Right ventricle myocardium superior (tissue), 1 donor: ENCODE results near the gene GGTLC1. TPM values are rescaled to one million over a fixed set of nuclear protein-coding genes. Genes with fewer than 3 reads are reported as not detected.
"Not testable (repeated sequence)": the region's sequence is repeated elsewhere in the genome, so short reads cannot be mapped to it uniquely, and the experiment has no call there.

ENCODE experiments used
- ATAC-seq: fragments of 200-7000 bp; cut with Tn5 transposase; one replicate; pipeline ENCODE4 v1.9.1; 2020; ENCODE audit warnings: mild to moderate bottlenecking; ENCODE audit not compliant: poor library complexity
- DNase-seq: peaks from one replicate; pipeline ENCODE4 v3.0.0-alpha.2; 2020
- intact Hi-C: fragments of 100-400 bp; cut with DNase I; formaldehyde crosslinking; loops from one replicate; pipeline ENCODE4 v1.11.2; 2022
- total RNA-seq: library from RNA; stranded (reverse); fragmentation: NEBNext Ultra II Directional; extraction: Animal tissue kit (Norgen Biotek cat#: 25700); gene quantifications from one replicate; pipeline ENCODE4 v1.2.1, GENCODE V29; 2021
- donor health status: DM: no; HTN: yes; CAD: no; lungs with severe emphysema.

Gene GGTLC1
- total RNA-seq, 1 donor from 2014 or later: not detected

DNA sequence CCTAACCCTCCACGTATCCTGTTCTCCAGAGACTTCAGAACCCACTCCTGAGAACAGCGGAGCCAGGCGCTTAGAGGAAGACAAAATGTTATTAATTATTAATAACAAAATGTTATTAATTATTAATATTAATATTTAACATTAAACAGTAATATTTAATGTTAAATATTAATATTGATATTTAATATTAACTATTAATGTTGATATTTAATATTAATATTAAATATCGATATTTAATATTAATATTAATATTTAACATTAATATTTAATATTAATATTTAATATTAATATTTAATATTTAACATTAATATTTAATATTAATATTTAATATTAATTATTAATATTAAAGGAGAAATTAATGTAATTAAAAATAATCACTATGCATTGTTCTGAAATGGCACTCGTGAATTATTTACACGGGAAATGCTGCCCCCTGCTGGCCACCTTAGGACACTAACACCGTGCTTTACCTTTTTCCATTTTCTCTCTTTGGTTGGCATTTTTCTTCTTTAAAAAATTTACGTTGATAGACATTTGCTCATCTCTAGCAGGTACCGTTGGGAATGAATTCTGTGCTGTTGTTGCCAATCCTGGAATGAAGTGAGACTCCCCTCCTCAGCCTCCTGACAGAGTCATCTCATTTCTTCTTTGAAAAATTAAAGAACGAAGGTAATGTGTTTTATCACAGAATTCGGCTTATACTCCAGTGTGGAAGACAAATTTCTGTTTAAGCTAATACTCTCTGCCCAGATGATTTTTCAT, 7.5 kb upstream of the GGTLC1 start:
- ATAC-seq: peak; percentile 53
- intact Hi-C loops: loop anchor here (5.0 kb wide), 2 partner anchors 59 to 109 kb away; no protein-coding TSS in a partner anchor
- peak; percentile 63 for DNase-seq

- not testable (repeated sequence) for ATAC-seq, DNase-seq
- intact Hi-C loops: loop anchor here (5.0 kb wide), 2 partner anchors 58 to 108 kb away; no protein-coding TSS in a partner anchor
Measured at GRCh38 chr20:23995291-23995690, 6.7 kb upstream of the GGTLC1 start.

DNA sequence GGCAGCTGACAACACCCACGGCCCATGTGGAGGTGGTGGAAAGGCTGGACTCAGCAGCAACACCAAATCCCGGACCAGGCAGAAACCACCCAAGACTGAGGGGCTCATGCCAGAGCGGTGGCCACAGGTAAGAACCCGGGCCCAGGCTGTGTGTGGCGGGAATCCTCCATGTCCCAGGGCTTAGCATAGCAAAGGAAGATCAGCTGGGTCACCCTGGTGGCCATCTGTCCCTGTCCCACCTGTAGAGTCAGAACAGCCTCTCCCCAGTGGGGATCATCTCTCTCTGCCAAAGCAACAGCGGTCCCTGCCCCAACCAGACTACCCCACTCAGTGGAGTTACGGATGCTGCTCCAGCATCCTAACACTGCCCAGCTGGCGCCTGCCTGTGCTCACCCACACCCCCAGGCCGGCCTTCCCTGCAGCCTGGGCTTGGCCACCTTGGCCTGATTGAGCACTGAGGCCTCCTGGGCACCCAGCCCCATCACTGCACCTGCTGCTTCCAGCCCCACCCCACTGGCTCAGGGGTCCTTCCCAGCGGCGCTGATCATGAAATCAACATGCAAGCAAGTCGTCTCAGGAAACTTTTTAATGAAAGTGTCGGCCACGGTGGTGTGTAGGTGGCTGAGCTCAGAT, 5.5 kb upstream of the GGTLC1 start:
- DNase-seq, intact Hi-C loops, ATAC-seq: not testable (repeated sequence)

- ATAC-seq, intact Hi-C loops, DNase-seq: not testable (repeated sequence)
Measured at GRCh38 chr20:23993440-23993839, 4.9 kb upstream of the GGTLC1 start.

DNA sequence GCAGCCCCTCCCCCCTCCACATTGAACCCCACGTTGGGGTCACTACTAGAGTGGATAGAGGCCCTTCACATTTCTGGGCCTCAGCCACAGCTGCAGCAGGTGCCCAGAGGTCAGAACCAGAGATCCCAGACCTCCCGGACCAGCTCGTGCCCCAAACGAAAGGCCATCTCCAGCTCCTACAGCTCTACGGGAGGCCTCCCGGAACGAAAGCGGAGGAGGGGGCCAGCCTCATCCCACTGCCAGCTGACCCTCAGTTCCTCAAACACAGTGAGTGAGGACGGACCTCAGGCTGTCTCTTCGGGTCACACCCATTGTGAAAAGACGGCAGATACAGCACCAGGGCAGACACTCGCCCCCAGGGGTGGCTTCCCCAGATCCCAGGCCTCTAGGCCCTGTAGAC, 1.7 kb upstream of the GGTLC1 start:
- ATAC-seq, DNase-seq, intact Hi-C loops: not testable (repeated sequence)

GRCh38 chr20:23988966-23989365, 387 bp upstream of the GGTLC1 start:
- intact Hi-C loops, DNase-seq, ATAC-seq: not testable (repeated sequence)

GRCh38 chr20:23986716-23987115, 1.9 kb downstream of the GGTLC1 start:
- intact Hi-C loops, ATAC-seq, DNase-seq: not testable (repeated sequence)

DNA sequence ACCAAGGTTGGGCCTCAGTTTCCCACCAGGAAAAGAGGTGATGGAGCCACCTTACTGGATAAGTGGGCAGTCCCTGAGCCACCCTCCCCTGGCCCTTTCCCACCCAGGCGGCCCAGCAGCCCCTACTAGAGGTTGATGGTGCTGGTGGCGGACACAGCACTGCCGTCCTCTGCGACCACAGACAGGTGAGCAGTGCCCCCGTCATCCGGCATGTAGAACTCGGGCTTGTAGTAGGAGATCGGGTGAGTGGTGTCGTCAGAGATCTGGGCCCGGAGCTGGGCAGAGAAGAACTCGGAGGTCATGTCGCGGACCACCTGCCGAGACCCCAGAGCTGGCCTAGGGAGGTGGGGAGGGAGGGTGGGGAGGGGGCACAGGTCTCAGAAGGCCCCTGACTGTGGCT, 2.3 kb downstream of the GGTLC1 start:
- ATAC-seq, DNase-seq, intact Hi-C loops: not testable (repeated sequence)

- intact Hi-C loops, DNase-seq, ATAC-seq: not testable (repeated sequence)
Measured at GRCh38 chr20:23985790-23986225, 2.8 kb downstream of the GGTLC1 start.

GRCh38 chr20:23985066-23985789, 3.4 kb downstream of the GGTLC1 start:
- DNase-seq, intact Hi-C loops: not testable (repeated sequence)

GRCh38 chr20:23984476-23985023, 4.0 kb downstream of the GGTLC1 start:
- ATAC-seq, DNase-seq, intact Hi-C loops: not testable (repeated sequence)

More at GRCh38 chr20:23985066-23985789, 3.4 kb downstream of the GGTLC1 start:
- ATAC-seq: not testable (repeated sequence)

GRCh38 chr20:23982112-23983018, 6.2 kb downstream of the GGTLC1 start:
- DNase-seq, ATAC-seq, intact Hi-C loops: not testable (repeated sequence)

DNA sequence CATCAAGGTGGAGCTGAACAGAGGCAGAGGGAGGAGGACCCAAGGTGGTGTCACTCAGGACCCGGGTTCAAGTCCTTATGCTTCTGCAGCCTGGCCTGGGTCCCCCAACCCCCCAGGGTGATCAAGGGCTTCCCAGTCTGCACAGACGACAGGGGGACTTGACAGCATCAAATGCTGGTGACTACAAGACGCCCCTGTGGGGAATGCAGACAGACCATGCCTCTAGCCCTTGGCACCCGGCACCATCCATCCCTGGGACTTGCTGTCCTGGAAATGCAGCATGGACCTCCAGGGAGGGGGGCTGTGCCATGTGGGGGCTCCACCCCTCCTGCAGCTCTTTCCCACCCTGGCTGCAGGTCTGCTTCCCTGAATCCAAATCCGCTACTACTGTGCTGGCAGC, 7.1 kb downstream of the GGTLC1 start:
- intact Hi-C loops, DNase-seq: not testable (repeated sequence)

GRCh38 chr20:23981014-23981413, 7.6 kb downstream of the GGTLC1 start:
- ATAC-seq, intact Hi-C loops: not testable (repeated sequence)
- peak; percentile 67 for DNase-seq

More for the DNA sequence above, 7.1 kb downstream of the GGTLC1 start:
- ATAC-seq: not testable (repeated sequence)

DNA sequence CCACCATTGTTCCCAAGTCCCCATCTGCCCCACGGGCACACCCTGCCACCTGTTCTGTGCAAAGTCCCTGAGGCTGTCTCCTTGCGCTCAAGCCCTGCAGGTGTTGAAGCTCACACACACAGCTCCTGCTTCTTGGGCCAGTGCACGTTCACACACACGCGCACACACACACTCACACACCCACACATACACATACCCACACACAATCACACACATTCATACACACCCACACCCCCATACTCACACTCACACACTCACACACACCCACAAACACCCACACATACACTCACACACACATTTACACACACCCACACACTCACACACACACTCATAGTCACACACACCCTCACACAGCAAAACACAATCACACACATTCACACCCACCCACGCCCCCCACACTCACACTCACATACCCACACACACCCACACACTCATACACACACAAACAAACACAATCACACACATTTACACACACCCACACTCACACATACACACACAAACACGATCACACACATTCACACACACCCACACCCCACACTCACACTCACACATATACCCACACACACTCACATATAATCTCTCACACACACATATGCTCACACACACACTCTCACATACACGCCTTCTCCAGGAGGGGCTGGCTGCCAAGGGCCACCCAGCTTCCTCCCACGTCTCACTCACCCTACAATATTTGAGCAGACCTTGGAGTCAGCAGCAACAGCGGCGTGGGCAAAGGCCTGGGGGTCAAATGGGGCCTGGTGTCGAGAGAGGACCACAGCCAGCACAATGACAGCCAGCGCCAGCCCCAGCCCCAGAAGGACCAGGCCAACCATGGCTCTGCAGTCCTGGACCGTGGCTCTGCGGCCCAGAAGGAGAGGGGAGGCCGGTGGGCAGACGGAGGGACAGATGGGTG, 8.4 kb downstream of the GGTLC1 start:
- intact Hi-C loops: not testable (repeated sequence)

GRCh38 chr20:23979380-23979779, 9.2 kb downstream of the GGTLC1 start:
- ATAC-seq, intact Hi-C loops: not testable (repeated sequence)

More for the DNA sequence above, 8.4 kb downstream of the GGTLC1 start:
- DNase-seq, ATAC-seq: not testable (repeated sequence)

More at GRCh38 chr20:23979380-23979779, 9.2 kb downstream of the GGTLC1 start:
- not testable (repeated sequence) for DNase-seq
